Measurements from ENCODE around the gene MT1E. TPM values are rescaled to one million over a fixed set of nuclear protein-coding genes. Genes with fewer than 3 reads are reported as not detected.

The MT1E gene
- total and polyA plus RNA-seq, 2 of the 13 experiments (the other 11 are each of a cell fraction or from before 2014, with no cell fraction given), result 110 to 1,072 TPM

- TF ChIP-seq KAT2B (IDR thresholded peaks at IDR 0.05; ENCODE audit: borderline replicate concordance, low read depth, low read length) (no peak), ARNT2 (CRISPR knock-in tag; IDR thresholded peaks at IDR 0.05; ENCODE audit: low read depth) (peak; percentile 67; the same call in 1 of the 2 replicates), FLYWCH1 (CRISPR knock-in tag; IDR thresholded peaks at IDR 0.05) (0 out of 2 replicates have a peak, but pooled peaks have one; percentile 34), THAP8 (CRISPR knock-in tag; IDR thresholded peaks at IDR 0.05; ENCODE audit: borderline replicate concordance) (peak; percentile 93; the same call in 1 of the 2 replicates), SPEN (CRISPR knock-in tag; IDR thresholded peaks at IDR 0.05; ENCODE audit: low read depth) (no peak), ZBTB43 (CRISPR knock-in tag; conservative IDR thresholded peaks at IDR 0.05) (no peak), JDP2 (CRISPR knock-in tag; IDR thresholded peaks at IDR 0.05; ENCODE audit: borderline replicate concordance) (no peak), DPF2 (CRISPR knock-in tag; IDR thresholded peaks at IDR 0.05; ENCODE audit: borderline replicate concordance, low read depth) (0 out of 2 replicates have a peak, but pooled peaks have one; percentile 35), CBX2 (IDR thresholded peaks at IDR 0.05; ENCODE audit: low read depth, low read length) (no peak), CBX2 (CRISPR knock-in tag; IDR thresholded peaks at IDR 0.05; ENCODE audit: low read depth) (peak; percentile 58; the same call in 1 of the 2 replicates), ZFAT (CRISPR knock-in tag; conservative IDR thresholded peaks at IDR 0.05) (no peak), ZMYM3 (CRISPR knock-in tag; IDR thresholded peaks at IDR 0.05) (peak; percentile 57), CAMTA2 (CRISPR knock-in tag; IDR thresholded peaks at IDR 0.05; ENCODE audit: borderline replicate concordance) (peak; percentile 82; the same call in 1 of the 2 replicates), ZBTB8A (CRISPR knock-in tag; IDR thresholded peaks at IDR 0.05; ENCODE audit: borderline replicate concordance, low read depth) (no peak), ZNF12 (CRISPR knock-in tag; IDR thresholded peaks at IDR 0.05) (no peak), MAZ (IDR thresholded peaks at IDR 0.05; ENCODE audit: borderline replicate concordance, low read depth, low read length) (no peak), MAZ (CRISPR knock-in tag; IDR thresholded peaks at IDR 0.05; ENCODE audit: low read depth) (peak; percentile 38; the same call in 1 of the 2 replicates), ZKSCAN8 (CRISPR knock-in tag; IDR thresholded peaks at IDR 0.05; ENCODE audit: borderline replicate concordance) (0 out of 2 replicates have a peak, but pooled peaks have one; percentile 14), U2AF1 (optimal IDR thresholded peaks at IDR 0.05; ENCODE audit: low read depth, low read length) (no peak), MBD4 (IDR thresholded peaks at IDR 0.05; ENCODE audit: borderline replicate concordance, low read length) (no peak), LRRFIP1 (CRISPR knock-in tag; conservative IDR thresholded peaks at IDR 0.05) (no peak), YEATS4 (CRISPR knock-in tag; IDR thresholded peaks at IDR 0.05; ENCODE audit: borderline replicate concordance) (no peak), MYPOP (CRISPR knock-in tag; IDR thresholded peaks at IDR 0.05) (peak; percentile 54; the same call in 1 of the 2 replicates), HOXA7 (CRISPR knock-in tag; IDR thresholded peaks at IDR 0.05) (no peak), ZNF251 (CRISPR knock-in tag; IDR thresholded peaks at IDR 0.05) (no peak)
These were observed 17.6 kb downstream of the MT1E start (continued) for GRCh38 chr16:56643080-56643778.

Measured in HepG2 (cell line).